HG03175 (cell line): ENCODE results near the gene CDCP1.
A peak's percentile ranks its signal among the peaks of the same experiment; 100 is the strongest.

ENCODE experiments used
- ATAC-seq: cut with Tn5 transposase; IDR thresholded peaks from one replicate; pipeline ENCODE4 v1.9.1; 2021; ENCODE audit warnings: mild to moderate bottlenecking, moderate library complexity; ENCODE audit not compliant: unreplicated experiment

The CDCP1 gene

DNA sequence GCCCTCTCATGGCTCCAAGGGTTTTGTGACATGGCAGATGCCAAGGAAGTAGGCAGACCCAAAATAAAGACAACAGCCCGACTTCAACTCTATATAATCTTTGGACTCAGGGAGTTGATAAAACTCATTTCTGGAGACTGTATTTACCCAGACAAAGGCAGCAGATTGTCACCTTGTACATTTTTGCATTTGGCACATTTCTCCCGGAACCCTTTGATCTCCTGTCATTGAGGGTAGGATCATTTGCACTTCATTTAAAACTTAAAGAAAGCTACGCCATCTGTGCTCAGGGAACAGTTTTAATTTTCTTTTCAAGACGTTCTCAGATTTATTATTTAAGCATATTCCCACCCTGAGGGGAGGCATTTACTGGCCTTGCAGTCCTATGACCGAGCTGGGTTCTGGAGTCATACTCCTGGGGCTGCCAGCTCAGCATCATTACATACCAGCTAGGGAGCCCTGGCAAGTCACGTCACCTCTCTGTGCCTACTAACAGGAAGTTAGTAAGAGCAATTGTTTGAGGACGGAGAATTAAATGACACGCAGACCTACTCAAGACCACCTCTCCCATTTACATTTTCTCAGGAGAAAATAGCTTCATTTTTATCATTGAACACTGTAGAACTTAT, 5.9 kb downstream of the CDCP1 start:
- no peak for ATAC-seq

DNA sequence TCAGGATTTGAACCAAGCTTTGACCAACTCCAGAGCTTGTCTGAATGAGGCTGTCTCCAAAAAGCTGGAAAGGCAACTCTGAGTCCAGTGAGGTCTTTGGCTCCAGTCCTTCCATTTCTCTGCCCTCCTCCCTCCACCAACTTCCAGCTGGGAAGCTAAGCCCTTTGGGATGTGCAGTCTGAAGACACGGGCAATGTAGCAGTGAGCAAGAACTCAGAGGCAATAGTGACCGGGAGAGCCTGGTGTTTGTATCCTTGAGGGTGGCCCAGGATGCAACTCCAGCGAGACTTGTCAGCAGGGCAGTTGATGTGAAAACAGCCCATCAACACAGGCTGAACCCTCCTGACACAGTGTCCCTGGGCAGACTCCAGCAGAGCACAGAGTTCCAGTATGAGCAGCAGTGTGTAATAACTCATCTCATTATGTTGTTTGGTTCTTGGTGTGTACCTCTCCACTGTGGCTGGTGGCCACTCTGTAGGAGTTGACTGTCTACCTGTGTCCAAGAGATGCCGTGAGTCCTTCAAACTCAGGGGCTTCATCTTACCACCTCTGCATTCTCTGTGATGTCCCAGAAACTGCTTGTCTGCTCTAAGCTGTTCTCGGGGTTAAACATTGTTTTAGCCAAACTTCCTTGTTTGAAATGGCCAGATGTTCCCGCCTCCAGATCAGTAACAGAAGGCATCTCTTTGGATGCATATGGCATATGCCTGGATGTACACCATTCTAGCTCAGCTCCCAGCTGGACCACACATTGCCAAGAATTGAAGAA, 6.6 kb downstream of the CDCP1 start:
- ATAC-seq = no peak

DNA sequence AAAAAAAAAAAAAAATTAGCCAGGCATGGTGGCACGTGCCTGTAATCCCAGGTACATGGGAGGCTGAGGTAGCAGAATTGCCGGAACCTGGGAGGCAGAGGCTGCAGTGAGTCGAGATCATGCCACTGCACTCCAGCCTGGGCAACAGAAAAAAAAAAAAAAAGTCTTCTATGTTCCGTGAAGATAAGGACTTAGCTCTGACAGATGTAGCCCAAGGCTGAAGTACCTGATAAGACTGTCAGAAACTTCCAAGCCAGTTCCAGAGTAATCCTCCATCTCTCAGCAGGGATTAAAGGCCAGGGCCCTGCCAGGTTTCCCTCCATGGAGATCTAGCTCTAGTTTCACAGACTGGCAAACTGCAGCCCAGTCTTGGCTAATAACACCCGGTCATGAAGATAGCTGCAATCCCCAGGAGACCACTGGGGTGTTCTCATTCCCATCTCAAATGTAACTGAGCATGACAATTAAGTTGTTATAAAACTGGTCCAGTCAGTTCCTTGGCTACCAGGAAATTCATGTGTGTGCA, 8.5 kb downstream of the CDCP1 start:
- ATAC-seq = no peak

DNA sequence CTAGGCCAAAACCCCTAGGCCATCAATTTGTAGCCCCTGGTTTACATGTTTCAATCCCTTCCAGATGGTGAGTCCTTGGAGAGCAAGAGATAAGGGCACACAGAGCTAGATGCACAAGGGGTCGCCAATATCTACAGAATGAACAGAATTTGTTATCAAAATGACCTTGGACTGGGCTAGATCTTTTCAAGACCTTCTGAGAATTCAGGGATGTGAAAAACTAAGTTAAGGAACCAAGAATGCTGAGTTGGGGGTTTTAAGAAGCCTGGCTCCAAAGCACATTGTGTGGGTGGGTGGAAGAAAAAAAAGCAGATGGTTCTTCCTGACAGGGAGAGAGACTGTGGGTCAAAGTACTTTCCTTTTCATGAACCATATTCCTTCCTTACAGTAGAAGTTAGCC, 10.2 kb downstream of the CDCP1 start:
- no peak for ATAC-seq

DNA sequence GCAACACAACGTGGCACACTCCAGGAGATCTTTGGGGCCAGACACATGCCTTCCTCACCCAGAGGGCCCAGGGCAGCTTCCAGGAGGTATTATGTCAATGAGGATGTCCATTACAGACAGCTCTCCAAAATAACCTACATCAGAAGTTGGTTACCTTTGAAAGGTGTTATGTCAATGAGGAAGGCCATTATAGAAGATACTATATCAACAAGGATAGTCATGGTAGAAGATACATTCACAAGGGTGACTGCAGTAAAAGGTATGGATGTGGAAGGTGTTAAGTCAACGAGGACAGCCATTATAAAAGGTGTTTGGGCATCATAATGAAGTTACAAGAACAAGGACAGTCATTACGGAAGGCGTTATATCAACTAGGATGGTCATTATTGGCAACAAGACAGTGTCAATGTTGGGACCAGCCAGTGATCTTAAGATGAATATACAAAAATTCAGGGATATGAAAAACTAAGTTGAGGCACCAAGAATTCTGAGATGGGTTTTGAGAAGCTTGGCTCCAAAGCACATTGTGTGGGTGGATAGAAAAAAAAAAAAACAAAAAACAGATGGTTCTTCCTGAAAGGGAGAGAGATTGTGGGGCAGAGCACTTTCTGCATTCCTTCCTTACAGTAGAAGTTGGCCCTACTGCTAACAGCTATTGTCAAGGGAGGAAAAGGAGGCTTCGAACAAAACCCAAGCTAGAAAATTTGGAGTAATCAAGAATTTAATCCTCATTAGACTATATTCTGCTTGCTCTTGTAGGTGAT, 11.2 kb downstream of the CDCP1 start:
- ATAC-seq = no peak

DNA sequence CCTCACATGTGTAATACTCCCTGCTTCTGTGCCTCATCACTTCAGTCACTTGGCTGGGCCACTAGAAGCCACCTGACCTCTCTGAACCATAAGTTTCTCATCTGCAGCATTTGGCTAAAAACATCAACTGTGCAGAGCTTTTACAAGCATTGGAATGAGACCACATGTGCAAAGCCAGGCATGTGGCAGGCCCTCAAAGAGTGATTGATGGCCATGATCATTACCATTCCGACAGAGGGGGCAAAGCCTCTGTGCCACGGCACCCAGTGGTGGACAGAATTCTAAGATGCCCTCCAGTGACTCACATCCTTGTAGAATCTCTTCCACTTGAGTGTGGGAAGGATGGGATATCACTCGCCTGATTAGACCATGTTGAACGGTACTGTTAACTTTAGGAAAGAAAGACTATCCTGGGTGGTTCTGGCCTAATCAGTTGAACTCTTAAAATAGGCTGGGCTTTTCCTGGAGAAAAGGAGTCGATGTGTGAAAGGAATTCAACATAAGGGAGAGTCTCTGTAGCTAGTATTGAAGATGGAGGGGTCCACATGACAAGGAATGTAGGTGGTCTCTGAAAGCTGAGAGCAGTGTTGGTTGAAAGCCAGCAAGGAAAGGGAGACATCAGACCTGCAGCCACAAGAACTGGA, 13.5 kb downstream of the CDCP1 start:
- no peak for ATAC-seq

DNA sequence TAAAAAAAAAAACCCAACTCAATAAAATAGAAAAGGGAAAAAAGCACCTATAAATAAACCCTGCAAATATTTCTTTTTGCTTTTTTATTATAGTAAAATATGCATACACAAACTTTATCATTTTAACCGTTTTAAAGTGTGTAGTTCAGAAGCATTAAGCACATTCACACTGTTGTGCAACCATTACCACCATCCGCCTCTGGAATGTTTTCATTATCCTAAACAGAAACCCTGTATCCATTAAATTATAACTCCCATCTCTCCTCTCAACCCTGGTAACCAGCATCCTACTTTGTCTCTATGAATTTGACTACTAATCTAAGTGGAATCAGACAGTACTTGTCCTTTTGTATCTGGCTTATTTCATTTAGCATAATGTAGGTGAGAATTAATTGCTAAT, 15.0 kb downstream of the CDCP1 start:
- ATAC-seq = no peak

DNA sequence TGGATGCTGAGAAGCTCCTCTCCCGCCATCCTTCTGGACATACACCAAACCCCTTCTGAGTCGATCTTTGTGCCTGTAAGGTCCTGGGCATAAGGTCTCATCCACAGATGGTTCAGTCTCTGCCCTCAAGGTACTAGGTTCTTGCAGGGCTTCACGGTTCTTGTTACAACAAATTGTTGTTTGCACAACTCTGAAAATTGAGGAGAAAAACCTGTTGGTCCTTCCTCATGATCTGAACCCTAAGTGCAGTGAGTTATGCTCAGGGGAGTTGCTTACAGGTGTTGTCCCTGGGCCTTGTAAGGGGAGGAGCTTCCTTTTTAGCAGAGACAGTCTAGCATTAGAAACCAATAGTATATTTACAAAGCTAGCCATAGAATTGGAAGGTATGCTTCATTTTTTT, 15.7 kb downstream of the CDCP1 start:
- ATAC-seq = no peak

DNA sequence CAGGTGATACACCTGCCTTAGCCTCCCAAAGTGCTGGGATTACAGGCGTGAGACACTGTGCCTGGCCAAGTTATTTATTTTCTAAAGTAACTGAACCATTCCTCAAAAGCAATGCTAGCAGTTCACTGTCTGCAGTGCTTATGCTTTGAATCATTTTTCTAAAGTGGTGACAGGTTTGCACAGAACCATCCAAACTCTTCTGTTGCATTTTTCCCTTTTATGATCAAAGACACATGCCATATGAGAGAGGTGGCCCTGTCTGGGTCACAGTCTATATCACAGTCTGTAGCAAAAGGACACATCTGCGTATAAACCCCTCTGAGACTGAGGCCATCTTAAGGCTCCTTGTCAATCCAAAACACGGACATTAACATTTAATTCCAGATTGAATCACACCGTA, 17.2 kb downstream of the CDCP1 start:
- no peak for ATAC-seq

DNA sequence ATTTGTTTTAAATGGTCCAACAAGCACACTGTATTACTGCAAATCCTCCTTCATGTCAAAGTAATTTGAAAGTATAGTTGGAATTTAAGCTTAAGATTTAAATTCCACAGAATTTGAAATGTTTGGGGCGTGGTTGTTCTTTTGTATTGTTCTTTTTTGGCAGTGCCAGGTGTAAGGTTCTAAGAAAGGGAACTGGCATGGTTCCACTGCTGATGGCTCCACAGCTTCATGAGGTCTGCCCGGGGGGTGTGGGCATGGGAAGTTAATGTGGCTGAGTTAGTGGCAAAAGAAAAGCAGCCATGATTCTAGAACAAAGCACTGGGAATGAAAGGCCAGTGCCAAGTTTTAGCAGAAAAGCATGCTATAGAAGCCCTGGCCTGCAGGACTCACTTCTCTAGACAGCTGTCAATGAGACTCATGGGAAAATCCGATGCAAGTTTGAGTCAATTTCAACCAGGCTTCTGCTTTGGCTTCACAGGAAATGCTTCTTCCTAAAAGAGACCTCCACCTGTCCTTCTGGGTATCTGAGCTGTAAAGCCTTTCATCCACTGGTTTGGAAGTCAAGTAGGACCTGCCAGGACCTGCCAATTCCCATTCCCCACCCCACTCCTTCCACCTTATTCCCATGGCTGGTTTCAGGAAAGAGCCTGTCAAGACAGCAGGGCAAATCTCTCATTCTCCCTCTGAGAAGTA, 18.9 kb downstream of the CDCP1 start:
- ATAC-seq = no peak

DNA sequence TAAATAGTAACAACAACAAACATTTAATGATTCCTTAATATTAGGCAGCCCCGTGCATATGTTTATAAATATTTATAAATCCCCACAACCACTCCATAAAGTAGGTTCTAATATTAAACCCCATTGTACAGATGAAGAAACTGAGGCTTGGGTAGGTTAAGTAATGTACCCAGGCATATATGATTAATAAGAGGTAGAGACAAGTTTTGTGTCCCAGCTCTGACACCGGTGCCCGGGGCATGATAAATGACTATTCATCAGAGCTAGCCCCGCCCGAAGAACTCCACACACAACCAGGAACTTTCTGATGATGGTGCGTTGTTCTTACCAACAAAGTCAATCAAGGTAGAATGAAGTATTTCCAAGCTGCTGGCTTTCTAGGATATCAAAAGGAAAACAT, 19.4 kb downstream of the CDCP1 start:
- ATAC-seq = no peak

DNA sequence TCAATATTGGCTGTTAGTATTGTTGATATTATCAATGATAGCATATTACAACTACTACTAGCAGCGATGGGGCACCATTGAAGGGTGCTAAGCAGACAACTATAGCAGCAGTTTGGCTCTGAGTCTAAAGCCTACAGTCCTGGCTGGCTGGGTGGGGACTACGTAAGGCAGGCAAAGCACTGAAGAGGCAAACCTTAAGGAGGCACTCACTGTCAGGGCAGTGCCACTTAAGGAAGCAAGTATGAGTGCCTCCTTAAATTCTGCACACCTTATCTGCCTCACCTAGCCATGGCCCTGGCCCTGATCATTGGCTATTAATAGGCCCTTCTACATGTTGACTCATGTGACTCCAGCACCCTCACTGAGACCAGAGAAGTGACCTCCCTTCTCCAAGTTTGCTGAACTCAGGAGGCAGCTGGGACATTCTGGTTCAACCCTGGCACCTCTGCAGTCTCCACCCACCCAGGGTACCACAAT, 20.6 kb downstream of the CDCP1 start:
- ATAC-seq = no peak

DNA sequence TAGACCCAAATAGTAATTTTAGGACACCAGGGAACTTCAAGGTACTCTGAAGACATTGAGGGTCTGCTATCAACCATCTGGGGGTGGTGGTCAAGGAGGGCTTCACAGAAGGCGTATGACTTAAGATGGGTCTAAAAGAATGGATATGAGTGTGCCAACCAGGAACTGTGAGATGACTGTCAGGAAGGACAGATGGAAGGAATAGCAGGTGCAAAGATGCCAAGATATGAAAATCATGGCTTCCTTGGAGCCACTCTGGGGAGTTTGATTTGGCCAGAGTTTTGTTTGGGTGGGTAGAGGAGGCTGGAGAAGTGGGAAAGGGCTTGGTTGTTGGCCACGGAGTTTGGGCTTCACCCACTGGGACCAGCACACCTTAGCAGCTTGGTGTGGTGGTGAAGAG, 21.2 kb downstream of the CDCP1 start:
- ATAC-seq = no peak

DNA sequence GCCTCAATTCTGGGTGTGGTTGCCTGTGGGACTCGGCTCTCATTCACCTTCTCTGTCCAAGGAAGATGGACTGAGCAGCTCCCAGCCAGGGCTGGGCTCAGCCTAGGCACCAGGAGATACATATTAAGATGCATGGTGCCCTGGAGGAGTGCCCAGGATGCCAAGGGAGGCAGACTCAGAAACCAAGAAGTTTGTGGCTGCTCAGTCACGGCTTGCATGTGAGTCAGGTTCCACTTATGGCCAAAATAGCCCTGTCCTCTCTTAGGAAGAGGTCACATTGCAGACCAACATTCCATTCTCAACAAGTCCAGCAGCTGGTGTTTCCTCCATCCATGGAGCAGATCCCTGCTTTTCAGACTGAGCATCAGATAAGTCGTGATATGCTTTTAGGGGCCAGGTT, 21.8 kb downstream of the CDCP1 start:
- no peak for ATAC-seq

DNA sequence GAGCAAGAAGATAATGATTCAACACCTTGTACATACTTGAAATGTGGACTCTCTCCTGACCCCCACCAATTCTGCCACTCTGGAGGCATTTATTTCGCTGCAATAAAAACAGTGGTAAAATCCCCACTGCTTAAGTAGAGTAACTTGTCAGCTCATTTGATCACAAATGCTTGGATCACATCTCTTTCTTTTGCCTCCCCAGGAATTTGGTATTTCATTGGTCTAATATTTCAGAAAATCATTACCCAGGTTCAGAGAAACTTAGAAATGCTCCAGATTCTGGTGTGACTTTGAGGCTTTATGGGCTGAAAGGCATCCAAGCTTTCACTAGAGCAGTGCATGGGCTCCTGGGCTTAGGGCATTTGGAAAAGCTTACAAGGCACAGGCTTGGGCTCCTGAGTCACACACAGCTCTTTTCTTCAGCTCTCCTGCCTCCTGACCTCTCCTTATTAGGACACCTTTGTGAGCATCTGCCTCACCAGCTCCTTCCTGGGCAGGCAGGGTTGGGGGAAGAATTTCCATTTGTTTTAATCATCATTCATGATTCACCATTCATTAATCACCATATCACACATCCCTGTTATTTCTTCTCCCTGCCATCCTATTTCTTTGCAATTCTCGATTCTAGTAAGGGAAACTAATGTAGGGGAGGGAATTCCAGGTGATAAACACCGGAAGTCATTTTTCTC, 22.5 kb downstream of the CDCP1 start:
- ATAC-seq = no peak

DNA sequence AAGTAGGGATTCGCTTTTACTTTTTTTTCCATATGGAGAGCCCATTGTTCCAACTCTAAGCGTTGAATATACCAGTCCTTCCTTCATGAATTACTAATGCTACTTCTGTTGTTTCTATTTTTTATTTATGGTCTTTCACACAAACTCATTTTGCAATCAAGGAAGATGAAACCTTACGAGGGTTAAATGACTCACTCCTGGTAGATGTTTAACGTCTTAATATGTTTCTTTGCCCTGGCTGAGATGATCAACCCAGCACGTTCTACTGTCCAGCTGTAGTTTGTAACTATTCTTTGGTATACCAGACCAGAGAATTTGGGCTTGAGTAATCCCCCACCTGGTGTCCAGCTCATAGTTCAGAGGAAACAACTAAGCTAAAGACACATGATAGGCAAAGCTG, 23.1 kb downstream of the CDCP1 start:
- peak; percentile 86 for ATAC-seq

DNA sequence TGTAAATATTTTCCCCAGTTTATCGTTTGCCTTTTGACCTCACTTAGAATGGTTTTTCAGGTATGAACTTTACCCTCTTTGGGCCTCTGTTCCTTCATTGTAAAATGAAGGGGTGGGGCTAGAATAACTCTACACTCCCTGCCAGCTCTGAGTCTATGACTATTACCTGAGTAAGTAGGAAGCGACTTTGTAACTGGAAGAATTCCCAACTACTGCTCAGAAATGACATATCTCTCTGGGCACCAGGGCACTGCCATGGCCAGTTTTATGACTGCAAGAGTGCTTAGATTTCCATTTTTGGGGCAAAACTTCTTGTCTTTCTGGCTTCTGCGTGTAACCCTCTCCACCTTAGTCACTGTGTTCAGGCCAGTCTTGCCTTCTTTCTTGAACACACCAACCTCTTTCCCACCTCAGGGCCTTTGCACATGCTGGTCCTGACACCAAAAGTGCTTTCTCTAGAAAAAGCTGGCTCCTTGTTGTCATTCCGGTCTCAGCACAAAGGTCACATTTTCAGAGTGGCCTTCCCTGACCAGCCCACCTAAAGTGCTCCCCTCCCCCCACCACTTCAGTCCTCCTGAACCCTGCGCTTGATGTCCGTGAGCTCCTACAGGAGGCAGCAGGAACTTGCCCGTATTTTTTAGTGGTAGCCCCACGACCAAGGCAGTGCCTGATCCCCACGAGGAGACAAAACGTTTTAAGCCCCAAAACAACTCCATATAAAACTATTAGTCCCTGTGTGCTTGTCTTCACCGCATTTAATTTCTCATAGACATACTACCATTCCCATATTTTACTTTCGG, 25.6 kb downstream of the CDCP1 start:
- ATAC-seq = no peak

DNA sequence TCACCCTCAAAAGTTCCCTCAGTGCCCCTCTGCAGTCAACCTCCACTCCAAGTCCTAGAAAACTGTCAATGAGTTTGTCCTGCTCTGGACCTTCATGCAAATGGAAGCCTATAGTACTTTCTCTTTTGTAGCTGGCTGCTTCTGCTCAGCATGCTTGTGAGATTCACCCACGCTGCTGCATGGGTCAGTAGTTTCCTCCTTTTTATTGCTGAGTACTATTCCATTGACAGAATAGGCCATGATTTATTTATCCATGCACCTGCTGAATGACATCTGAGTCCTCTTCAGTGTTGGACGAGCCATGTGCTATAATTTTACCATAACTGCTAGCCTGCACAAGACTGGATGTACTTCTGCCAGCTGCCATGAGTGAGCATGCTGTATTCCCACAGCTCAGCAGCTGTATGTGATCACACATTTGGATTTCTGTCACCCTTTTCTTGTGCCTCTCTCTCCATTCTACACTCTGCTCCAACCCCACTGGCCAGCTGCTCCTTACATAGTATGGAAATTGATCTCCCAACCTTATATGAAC, 26.3 kb downstream of the CDCP1 start:
- ATAC-seq = no peak

DNA sequence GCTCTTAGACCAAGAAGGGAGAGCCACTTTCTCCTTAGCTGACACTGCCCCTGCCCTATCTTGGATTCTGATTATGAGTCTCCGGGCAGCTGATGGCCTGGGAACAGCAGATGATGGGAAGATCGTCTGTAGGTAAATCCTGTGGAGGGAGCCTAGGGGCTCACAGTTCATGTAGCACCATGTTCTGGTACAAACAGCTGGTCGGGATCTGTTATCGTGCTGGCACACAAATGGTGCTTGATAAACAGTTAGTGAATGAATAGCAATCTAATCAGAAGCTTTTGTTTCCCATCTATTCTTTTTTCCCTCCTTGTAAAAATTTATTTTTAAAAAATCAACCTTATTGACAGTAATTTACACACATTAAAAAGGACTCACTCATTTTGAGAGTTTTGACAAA, 26.8 kb downstream of the CDCP1 start:
- no peak for ATAC-seq
